Panc1 (cell line): Measurements from ENCODE around the gene RPL19.

Source experiments
- POLR2AphosphoS5 ChIP-seq: IDR thresholded peaks from 2 replicates; pipeline ENCODE4 v1.6.1; 2012; ENCODE audit warnings: mild to moderate bottlenecking, low read depth, low read length, moderate library complexity
- TF ChIP-seq, protein P1 (sequence below): fragments of 450-650 bp; IDR thresholded peaks from 2 replicates; pipeline ENCODE4 v1.5.1; 2017; ENCODE audit warnings: mild to moderate bottlenecking

- TF ChIP-seq, protein P1, sequence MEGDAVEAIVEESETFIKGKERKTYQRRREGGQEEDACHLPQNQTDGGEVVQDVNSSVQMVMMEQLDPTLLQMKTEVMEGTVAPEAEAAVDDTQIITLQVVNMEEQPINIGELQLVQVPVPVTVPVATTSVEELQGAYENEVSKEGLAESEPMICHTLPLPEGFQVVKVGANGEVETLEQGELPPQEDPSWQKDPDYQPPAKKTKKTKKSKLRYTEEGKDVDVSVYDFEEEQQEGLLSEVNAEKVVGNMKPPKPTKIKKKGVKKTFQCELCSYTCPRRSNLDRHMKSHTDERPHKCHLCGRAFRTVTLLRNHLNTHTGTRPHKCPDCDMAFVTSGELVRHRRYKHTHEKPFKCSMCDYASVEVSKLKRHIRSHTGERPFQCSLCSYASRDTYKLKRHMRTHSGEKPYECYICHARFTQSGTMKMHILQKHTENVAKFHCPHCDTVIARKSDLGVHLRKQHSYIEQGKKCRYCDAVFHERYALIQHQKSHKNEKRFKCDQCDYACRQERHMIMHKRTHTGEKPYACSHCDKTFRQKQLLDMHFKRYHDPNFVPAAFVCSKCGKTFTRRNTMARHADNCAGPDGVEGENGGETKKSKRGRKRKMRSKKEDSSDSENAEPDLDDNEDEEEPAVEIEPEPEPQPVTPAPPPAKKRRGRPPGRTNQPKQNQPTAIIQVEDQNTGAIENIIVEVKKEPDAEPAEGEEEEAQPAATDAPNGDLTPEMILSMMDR, result peak; percentile 80
- TF ChIP-seq POLR2AphosphoS5, result no peak
These were observed 25.0 kb upstream of the RPL19 start for GRCh38 chr17:39174920-39175694.
